ENCODE measurements around the gene FRMD8. TPM values are rescaled to one million over a fixed set of nuclear protein-coding genes. Genes with fewer than 3 reads are reported as not detected.

The FRMD8 gene
- total RNA-seq, result 10 to 100 TPM; 44.1 to 88.7 (median 81.0) TPM

DNA sequence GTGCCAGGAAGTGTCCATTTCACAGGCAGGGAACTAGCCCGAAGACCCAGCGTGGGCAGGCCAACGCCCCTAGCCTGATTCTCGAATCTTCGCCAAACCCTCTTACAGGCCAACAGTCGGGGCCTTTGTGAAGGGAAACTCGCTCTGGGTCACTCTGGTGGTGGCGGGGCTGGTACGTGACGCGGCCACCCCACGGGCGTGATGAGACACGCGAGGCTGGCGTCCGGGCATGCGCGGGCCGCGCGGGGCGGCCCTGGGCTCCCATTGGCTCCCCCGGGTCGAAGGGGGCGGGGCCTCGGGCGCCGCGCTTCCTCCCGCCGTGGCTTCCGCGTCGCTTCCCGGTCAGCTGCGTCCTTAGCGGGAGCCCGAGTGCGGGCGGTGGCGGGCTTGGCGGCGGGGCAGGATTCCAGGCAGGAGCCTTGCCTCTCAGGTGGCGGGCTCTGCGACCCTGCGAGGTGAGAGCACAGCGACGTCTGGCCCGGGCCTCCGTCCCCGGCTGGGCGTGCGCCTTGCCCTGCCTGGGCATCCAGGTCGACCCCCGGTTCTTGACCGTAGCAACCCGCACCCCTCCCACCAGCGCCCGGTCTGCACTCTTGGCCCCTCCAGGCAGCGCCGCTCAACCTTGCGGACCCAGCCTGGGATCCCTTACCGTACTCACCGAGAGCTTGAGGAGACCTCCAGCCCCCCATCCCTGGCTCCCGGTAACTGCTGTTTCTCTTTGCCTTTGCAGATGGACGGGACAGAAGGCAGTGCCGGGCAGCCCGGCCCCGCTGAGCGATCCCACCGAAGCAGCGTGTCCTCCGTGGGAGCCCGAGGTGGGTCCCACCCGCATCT, at the start of gene FRMD8:
TSS of gene FRMD8 (plus strand) at position 331 of the 834 bp plus-strand sequence. CDS start at position 731, 400 bp downstream.
- H3K27me3 ChIP-seq, result no peaks in the 10 kb centered on the region
- peaks cover 0 to 25% (median 0%) of the 10 kb centered on the region in 3 donors for H3K36me3 ChIP-seq
- peaks cover 76 to 97% (median 88%) of the 10 kb centered on the region in 3 donors for H3K4me1 ChIP-seq
- H3K27ac ChIP-seq, result peak within 1 kb of the TSS; percentile 95 to 99 (median 98)
- TF ChIP-seq POLR2A (IDR thresholded peaks at IDR 0.05) (peak in 3 of 4 donors; percentile 95 to 96 (median 96)), CTCF (IDR thresholded peaks at IDR 0.05) (no peak)
- WGBS, 2 donors, result 1% methylated on average over 28 of the region's 76 CpGs; no CpG with 5 or more reads in 1 of the 2 donors
- H3K9me3 ChIP-seq, result no peaks in the 10 kb centered on the region
- H3K4me3 ChIP-seq, result peak within 1 kb of the TSS; percentile 73 to 99 (median 88)
- peak; percentile 61 for DNase-seq
- intact Hi-C loops (cut with DNase I), result no loop called here

DNA sequence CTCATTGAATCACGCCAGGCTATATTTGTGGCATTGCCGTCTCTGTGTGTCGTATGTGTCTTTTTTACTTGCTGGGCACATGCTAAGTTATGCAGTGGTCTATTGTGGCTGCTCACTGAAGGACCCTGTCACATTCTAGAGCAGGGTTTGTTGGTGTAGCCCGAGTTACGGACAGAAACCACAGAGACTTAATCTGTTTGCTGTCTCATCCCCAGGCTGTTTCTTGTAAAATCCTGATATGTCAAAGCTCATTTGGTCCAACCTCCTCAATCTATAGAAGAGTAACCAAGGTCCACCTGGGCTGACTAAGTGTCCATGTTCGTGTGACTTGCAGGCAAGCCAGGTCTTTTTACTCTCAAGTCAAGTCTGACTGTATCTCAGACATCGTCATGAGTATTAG, 47.8 kb upstream of the FRMD8 start:
- DNase-seq, result no peak
- TF ChIP-seq CTCF (IDR thresholded peaks at IDR 0.05) (no peak), POLR2A (IDR thresholded peaks at IDR 0.05) (no peak)

DNA sequence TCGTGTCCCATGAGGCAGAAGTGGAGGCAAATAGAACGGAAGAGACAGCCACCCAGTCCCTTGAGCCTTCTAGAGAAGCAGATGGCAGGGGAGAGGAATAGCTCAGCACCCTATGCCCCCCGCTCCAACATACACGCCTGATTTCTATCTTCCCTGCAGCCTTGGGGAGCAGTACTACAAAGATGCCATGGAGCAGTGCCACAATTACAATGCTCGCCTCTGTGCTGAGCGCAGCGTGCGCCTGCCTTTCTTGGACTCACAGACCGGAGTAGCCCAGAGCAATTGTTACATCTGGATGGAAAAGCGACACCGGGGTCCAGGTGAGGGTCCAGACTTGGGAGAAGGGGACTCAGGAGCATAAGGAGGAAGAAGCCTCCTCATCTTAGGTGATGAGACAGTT, 46.2 kb upstream of the FRMD8 start:
- no peaks in the 10 kb centered on the region for H3K9me3 ChIP-seq
- no peak for DNase-seq
- H3K27me3 ChIP-seq, result no peaks in the 10 kb centered on the region
- WGBS, 2 donors, result 91 to 93% methylated on average over 5 to 11 of the region's 11 CpGs
- H3K4me1 ChIP-seq, result peaks cover 6 to 37% (median 7%) of the 10 kb centered on the region in 3 donors
- no peak overlapping the region for H3K4me3 ChIP-seq
- TF ChIP-seq CTCF (IDR thresholded peaks at IDR 0.05) (no peak), POLR2A (IDR thresholded peaks at IDR 0.05) (no peak)
- H3K27ac ChIP-seq, result no peak overlapping the region
- peaks cover 15 to 82% (median 47%) of the 10 kb centered on the region in 3 donors for H3K36me3 ChIP-seq
- intact Hi-C loops (cut with DNase I), result no loop called here

More for the DNA sequence above, 47.8 kb upstream of the FRMD8 start:
- WGBS, 2 donors, result 87 to 89% methylated on average over 6 to 7 of the region's 7 CpGs
- Histone ChIP-seq H3K4me3 (no peak overlapping the region), H3K36me3 (peaks cover 4 to 66% (median 32%) of the 10 kb centered on the region in 3 donors), H3K9me3 (no peaks in the 10 kb centered on the region), H3K27ac (no peak overlapping the region), H3K4me1 (peaks cover 16 to 49% (median 17%) of the 10 kb centered on the region in 3 donors), H3K27me3 (no peaks in the 10 kb centered on the region)
- intact Hi-C loops (cut with DNase I), result no loop called here

GRCh38 chr11:65341856-65342255, 44.6 kb upstream of the FRMD8 start:
- TF ChIP-seq CTCF (IDR thresholded peaks at IDR 0.05) (no peak), POLR2A (IDR thresholded peaks at IDR 0.05) (no peak)
- peaks cover 27 to 90% (median 64%) of the 10 kb centered on the region in 3 donors for H3K36me3 ChIP-seq
- whole genome bisulfite sequencing, 2 donors, result 84 to 85% methylated on average over 3 of the region's 3 CpGs

DNA sequence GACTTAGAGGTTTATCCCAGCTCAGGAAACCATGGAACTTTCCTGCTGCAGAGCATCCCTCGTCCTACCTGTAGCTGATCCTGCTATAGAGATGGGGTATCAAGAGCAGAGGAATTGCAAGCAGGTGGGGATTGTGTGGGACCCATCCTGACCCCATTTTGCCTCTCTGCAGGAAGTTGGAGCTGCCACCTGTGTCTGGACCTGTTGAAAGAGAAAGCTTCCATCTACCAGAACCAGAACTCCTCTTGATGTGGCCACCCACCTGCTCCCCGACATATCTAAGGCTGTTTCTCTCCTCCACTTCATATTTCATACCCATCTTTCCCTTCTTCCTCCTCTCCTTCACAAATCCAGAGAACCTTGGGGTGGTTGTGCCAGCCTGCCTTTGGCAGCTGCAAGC, 34.9 kb upstream of the FRMD8 start:
- intact Hi-C loops (cut with DNase I), result no loop called here
- H3K27ac ChIP-seq, result no peak overlapping the region
- peaks cover 0 to 8% (median 0%) of the 10 kb centered on the region in 4 donors for H3K27me3 ChIP-seq
- no peak for DNase-seq
- 86 to 89% methylated on average over 2 of the region's 2 CpGs for WGBS, 2 donors
- no peak overlapping the region for H3K4me3 ChIP-seq
- no peak for TF ChIP-seq CTCF (IDR thresholded peaks at IDR 0.05)
- no peak for TF ChIP-seq POLR2A (IDR thresholded peaks at IDR 0.05)
- H3K9me3 ChIP-seq, result no peaks in the 10 kb centered on the region
- H3K4me1 ChIP-seq, result peaks cover 18 to 28% (median 20%) of the 10 kb centered on the region in 3 donors
- H3K36me3 ChIP-seq, result peaks cover 27 to 65% (median 33%) of the 10 kb centered on the region in 3 donors

More at GRCh38 chr11:65341856-65342255, 44.6 kb upstream of the FRMD8 start:
- Histone ChIP-seq H3K4me1 (peaks cover 0 to 23% (median 0%) of the 10 kb centered on the region in 3 donors), H3K27ac (no peak overlapping the region), H3K9me3 (no peaks in the 10 kb centered on the region), H3K4me3 (no peak overlapping the region), H3K27me3 (no peaks in the 10 kb centered on the region)
- no peak for DNase-seq
- intact Hi-C loops (cut with DNase I), result no loop called here
